Naive thymus-derived CD8-positive, alpha-beta T cell (primary cell): Measurements from ENCODE around the gene KPNA2. TPM values are rescaled to one million over a fixed set of nuclear protein-coding genes. Genes with fewer than 3 reads are reported as not detected.
"Not testable (repeated sequence)": the region's sequence is repeated elsewhere in the genome, so short reads cannot be mapped to it uniquely, and the experiment has no call there.

Source experiments
- ATAC-seq, 2 donors: fragments of 150-1000 bp; cut with Tn5 transposase in 1 of 2; sonication (Bioruptor Pico), chemical (Tn5 transposase) in 1 of 2; 1 replicate in 1 of 2; 2 replicates in 1 of 2; pipeline ENCODE4 v1.10.0; 2021; ENCODE audit warnings: mild to moderate bottlenecking in 2 of 2, moderate library complexity in 2 of 2
- POLR2A ChIA-PET: fragments of 350-600 bp; sonication (Branson Sonifier 250); formaldehyde crosslinking; loops from one replicate; lab custom pipeline; 2021; ENCODE audit warnings: antibody characterized with exemption; lab: Charles Lee
- DNase-seq, 10 donors: peaks; one replicate each; pipeline versions ENCODE4 v3.0.0 to v3.0.0-alpha.2; 2020 to 2022
- H3K27ac Mint-ChIP-seq, 10 donors: one replicate each; pipeline ENCODE4 v1.8.0; 2020 to 2022; ENCODE audit warnings: mild to moderate bottlenecking in 10 of 10, mixed read lengths in 10 of 10, moderate library complexity in 4 of 10, inconsistent platforms in 1 of 10
- H3K27me3 Mint-ChIP-seq, 5 donors: one replicate each; pipeline ENCODE4 v1.8.0; 2021 to 2022; ENCODE audit warnings: mixed read lengths in 5 of 5
- H3K36me3 Mint-ChIP-seq, 3 donors: one replicate each; pipeline ENCODE4 v1.8.0; 2020 to 2022; ENCODE audit warnings: mixed read lengths in 3 of 3, mild to moderate bottlenecking in 2 of 3, inconsistent platforms in 1 of 3
- H3K4me1 Mint-ChIP-seq, 4 donors: one replicate each; pipeline ENCODE4 v1.8.0; 2021 to 2022; ENCODE audit warnings: mixed read lengths in 4 of 4
- H3K4me3 Mint-ChIP-seq, 10 donors: one replicate each; pipeline ENCODE4 v1.8.0; 2020 to 2022; ENCODE audit warnings: mild to moderate bottlenecking in 10 of 10, mixed read lengths in 10 of 10, moderate library complexity in 6 of 10, inconsistent platforms in 1 of 10
- H3K9me3 Mint-ChIP-seq, 9 donors: one replicate each; pipeline ENCODE4 v1.8.0; 2020 to 2022; ENCODE audit warnings: mixed read lengths in 9 of 9, mild to moderate bottlenecking in 3 of 9, inconsistent platforms in 1 of 9, moderate library complexity in 1 of 9
- polyA plus RNA-seq, 3 donors: library from polyadenylated mRNA; unstranded; fragments of 300-500 nt; fragmentation: Illumina TruSeq; gene quantifications; one replicate each; pipeline ENCODE4 v1.2.3, GENCODE V29; 2021
- total RNA-seq, 8 experiments: library from RNA in 2 of 8; stranded (reverse) in 2 of 8; gene quantifications; one replicate each; pipeline ENCODE4 v1.2.3 and lab custom pipeline; 2021 to 2026

Gene KPNA2
- total and polyA plus RNA-seq, 5 experiments from 2014 or later: 8.9 to 17.0 (median 13.7) TPM

DNA sequence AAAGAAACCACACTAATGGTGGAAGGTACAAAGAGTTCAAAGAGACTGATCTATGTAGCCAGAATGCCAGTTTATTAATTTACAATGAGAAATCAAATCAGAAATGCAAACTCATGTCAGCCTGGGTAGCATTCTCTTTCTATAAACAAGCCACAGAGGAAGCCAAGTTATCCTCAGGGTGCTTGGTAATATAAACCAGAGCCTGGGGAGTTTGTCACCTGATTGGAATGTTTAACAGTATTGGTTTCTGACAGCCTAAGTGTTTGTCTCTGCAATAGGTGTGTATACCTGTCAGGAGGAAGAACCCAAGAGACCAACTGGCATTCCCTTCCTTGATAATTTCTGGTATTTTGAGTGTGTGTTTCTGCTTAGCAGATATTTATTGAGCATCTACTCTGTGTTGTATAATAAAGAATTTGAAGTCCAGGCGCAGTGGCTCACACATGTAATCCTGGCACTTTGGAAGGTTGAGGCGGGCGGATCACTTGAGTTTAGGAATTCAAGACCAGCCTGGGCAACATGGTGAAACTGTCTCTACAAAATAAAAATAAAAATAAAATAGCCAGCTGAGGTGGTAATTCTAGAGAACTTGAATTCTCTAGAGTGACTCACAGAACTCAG lies 36.1 kb upstream of the KPNA2 start:
- peaks cover 10 to 22% (median 21%) of the 10 kb centered on the region in 4 donors for H3K4me1 Mint-ChIP-seq
- H3K27me3 Mint-ChIP-seq: peaks cover 9 to 21% (median 14%) of the 10 kb centered on the region in 5 donors
- H3K4me3 Mint-ChIP-seq: no peak overlapping the region
- POLR2A ChIA-PET: interaction anchor here (1.0 kb wide), 1 partner anchor 20 kb away, joined by 3 read pairs; no protein-coding TSS in a partner anchor
- DNase-seq: no peak
- H3K36me3 Mint-ChIP-seq: no peaks in the 10 kb centered on the region
- H3K27ac Mint-ChIP-seq: peak overlapping the region in 1 of 10 donors; percentile 59
- no peaks in the 10 kb centered on the region for H3K9me3 Mint-ChIP-seq
- no peak for ATAC-seq

DNA sequence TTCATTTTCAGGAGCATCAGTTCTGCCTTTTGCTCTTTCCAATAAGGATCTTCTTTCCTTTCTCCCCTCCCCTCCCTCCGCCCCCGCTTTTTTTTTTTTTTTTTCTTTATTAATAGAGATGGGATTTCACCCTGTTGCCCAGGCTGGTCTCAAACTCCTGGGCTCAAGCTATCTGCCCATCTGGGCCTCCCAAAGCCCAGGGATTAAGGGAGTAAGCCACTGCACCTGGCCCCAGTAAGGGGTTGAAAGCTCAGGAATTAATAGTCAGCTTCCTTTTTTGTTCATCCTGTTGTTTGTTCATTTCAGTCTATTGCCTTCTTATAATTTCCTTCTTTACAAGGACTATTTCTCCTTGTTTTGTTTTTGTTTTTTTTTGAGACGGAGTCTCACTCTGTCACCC lies 31.3 kb upstream of the KPNA2 start:
- Mint-ChIP-seq H3K27me3 (peaks cover 0 to 2% (median 0%) of the 10 kb centered on the region in 5 donors), H3K27ac (no peak overlapping the region), H3K4me1 (no peaks in the 10 kb centered on the region), H3K36me3 (no peaks in the 10 kb centered on the region), H3K4me3 (no peak overlapping the region), H3K9me3 (no peaks in the 10 kb centered on the region)
- ATAC-seq: no peak
- POLR2A ChIA-PET: interaction anchor here (0.7 kb wide), 2 partner anchors 38 to 1591 kb away, joined by 3 read pairs; no protein-coding TSS in a partner anchor
- DNase-seq: no peak

DNA sequence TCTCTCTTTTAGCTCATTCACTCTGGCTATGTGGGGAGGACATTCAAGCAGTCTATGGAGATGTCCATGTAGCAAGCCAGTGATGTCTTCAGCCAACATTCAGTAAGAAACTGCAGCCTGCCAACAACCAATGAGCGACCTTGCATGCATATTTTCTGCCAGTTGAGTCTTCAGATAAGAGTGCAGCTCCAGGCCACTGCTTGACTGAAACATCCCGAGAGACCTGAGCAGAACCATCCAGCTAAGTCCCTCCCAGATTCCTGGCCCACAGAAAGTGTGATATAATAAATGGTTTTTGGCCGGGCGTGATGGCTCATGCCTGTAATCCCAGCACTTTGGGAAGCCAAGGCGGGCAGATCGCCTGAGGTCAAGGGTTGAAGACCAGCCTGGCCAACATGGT lies 28.7 kb upstream of the KPNA2 start:
- H3K9me3 Mint-ChIP-seq: no peaks in the 10 kb centered on the region

DNA sequence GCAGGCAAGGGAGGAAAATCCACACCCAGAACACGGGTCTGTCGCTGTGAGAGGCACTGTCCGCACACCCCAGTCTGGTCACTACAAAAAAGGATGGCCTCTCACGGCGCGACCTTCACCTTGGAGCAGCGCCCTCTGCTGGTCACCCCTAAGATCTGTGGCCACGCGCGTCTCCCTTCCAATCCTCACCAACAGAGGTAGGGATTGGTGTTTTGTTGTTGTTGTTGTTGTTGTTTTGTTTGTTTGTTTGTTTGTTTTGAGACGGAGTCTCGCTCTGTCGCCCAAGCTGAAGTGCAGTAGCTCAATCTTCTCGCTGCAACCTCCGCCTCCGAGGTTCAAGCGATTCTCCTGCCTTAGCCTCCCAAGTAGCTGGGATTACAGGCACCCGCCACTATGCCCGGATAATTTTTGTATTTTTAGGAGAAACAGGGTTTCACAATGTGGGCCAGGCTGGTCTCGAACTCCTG lies 24.3 kb upstream of the KPNA2 start:
- no peak overlapping the region for H3K27ac Mint-ChIP-seq
- peaks cover 0 to 7% (median 1%) of the 10 kb centered on the region in 5 donors for H3K27me3 Mint-ChIP-seq
- peaks cover 4 to 8% (median 7%) of the 10 kb centered on the region in 4 donors for H3K4me1 Mint-ChIP-seq
- DNase-seq (peak in 9 of 10 donors; percentile 15 to 61 (median 47)), ATAC-seq (peak; percentile 55 to 76)
- POLR2A ChIA-PET: no interaction called here
- no peaks in the 10 kb centered on the region for H3K9me3 Mint-ChIP-seq
- peak overlapping the region in 9 of 10 donors; percentile 26 to 67 (median 52) for H3K4me3 Mint-ChIP-seq
- H3K36me3 Mint-ChIP-seq: no peaks in the 10 kb centered on the region

More for the DNA sequence above, 28.7 kb upstream of the KPNA2 start:
- Mint-ChIP-seq H3K36me3 (no peaks in the 10 kb centered on the region), H3K27me3 (peaks cover 0 to 7% (median 1%) of the 10 kb centered on the region in 5 donors), H3K4me1 (peaks cover 4 to 7% (median 6%) of the 10 kb centered on the region in 4 donors), H3K27ac (no peak overlapping the region), H3K4me3 (no peak overlapping the region)
- DNase-seq (no peak), ATAC-seq (no peak)
- POLR2A ChIA-PET: interaction anchor here (0.7 kb wide), 1 partner anchor 15 kb away, joined by 3 read pairs; no protein-coding TSS in a partner anchor

GRCh38 chr17:68013385-68013784 lies 22.1 kb upstream of the KPNA2 start:
- peaks cover 6 to 13% (median 10%) of the 10 kb centered on the region in 4 donors for H3K4me1 Mint-ChIP-seq
- POLR2A ChIA-PET: interaction anchor here (0.7 kb wide), 1 partner anchor 385 kb away, joined by 3 read pairs; no protein-coding TSS in a partner anchor

GRCh38 chr17:68015081-68015723 lies 20.3 kb upstream of the KPNA2 start:
- ATAC-seq: no peak
- peak overlapping the region in 2 of 10 donors; percentile 15 to 30 for H3K27ac Mint-ChIP-seq
- H3K27me3 Mint-ChIP-seq: peaks cover 0 to 7% (median 1%) of the 10 kb centered on the region in 5 donors
- H3K4me3 Mint-ChIP-seq: peak overlapping the region in 1 of 10 donors; percentile 0
- H3K9me3 Mint-ChIP-seq: peaks cover 0 to 5% (median 0%) of the 10 kb centered on the region in 9 donors
- POLR2A ChIA-PET: interaction anchor here (0.5 kb wide), 1 partner anchor 97 kb away, joined by 6 read pairs; no protein-coding TSS in a partner anchor
- peaks cover 0 to 3% (median 2%) of the 10 kb centered on the region in 3 donors for H3K36me3 Mint-ChIP-seq
- peaks cover 13 to 21% (median 18%) of the 10 kb centered on the region in 4 donors for H3K4me1 Mint-ChIP-seq
- no peak for DNase-seq

More at GRCh38 chr17:68013385-68013784, 22.1 kb upstream of the KPNA2 start:
- no peaks in the 10 kb centered on the region for H3K36me3 Mint-ChIP-seq
- no peaks in the 10 kb centered on the region for H3K9me3 Mint-ChIP-seq
- H3K4me3 Mint-ChIP-seq: no peak overlapping the region
- ATAC-seq: no peak
- H3K27ac Mint-ChIP-seq: no peak overlapping the region
- no peak for DNase-seq
- H3K27me3 Mint-ChIP-seq: peaks cover 0 to 7% (median 0%) of the 10 kb centered on the region in 5 donors

DNA sequence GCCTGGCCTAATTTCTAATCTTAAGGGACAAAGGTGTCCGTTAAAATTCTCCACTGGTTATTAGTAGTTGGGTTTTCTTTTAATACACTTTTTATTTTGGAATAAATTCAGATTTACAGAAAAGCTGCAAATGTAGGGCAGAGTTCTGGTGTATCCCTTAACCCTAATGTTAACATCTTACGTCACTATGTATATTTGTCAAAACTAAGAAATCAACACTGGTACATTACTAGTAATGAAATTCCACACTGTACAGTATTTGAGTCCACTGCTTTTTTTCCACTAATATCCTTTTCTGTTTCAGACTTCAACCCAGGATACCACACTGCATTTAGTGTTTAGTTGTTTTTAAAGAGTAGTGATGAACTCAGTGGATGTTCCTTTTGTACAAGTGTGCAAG lies 18.7 kb upstream of the KPNA2 start:
- peaks cover 14 to 23% (median 17%) of the 10 kb centered on the region in 4 donors for H3K4me1 Mint-ChIP-seq
- H3K27ac Mint-ChIP-seq: peak overlapping the region in 2 of 10 donors; percentile 7 to 37
- no peak overlapping the region for H3K4me3 Mint-ChIP-seq
- POLR2A ChIA-PET: interaction anchor here (0.5 to 0.6 kb wide), 2 partner anchors 8 to 662 kb away, joined by 5 read pairs; no protein-coding TSS in a partner anchor
- H3K27me3 Mint-ChIP-seq: peaks cover 0 to 3% (median 0%) of the 10 kb centered on the region in 5 donors
- H3K36me3 Mint-ChIP-seq: peaks cover 0 to 3% (median 2%) of the 10 kb centered on the region in 3 donors
- DNase-seq (no peak), ATAC-seq (no peak)
- peaks cover 0 to 5% (median 0%) of the 10 kb centered on the region in 9 donors for H3K9me3 Mint-ChIP-seq

DNA sequence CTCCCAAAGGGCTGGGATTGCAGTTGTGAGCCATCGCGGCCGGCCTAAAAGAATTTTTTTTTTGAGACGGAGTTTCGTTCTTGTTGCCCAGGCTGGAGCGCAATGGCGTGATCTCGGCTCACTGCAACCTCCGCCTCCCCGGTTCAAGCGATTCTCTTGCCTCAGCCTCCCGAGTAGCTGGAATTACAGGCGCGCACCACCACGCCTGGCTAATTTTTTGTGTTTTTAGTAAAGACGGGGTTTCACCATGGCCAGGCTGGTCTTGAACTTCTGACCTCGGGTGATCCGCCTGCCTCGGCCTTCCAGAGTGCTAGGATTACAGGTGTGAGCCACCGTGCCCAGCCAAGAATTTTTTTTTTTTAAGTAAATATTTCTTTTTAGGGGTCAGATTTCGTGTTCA lies 17.0 kb upstream of the KPNA2 start:
- POLR2A ChIA-PET: interaction anchor here (2.7 kb wide), 1 partner anchor 24 kb away, joined by 13 read pairs; the partner anchor contains the start of gene C17orf58
- H3K27me3 Mint-ChIP-seq, H3K9me3 Mint-ChIP-seq, DNase-seq, H3K27ac Mint-ChIP-seq, H3K36me3 Mint-ChIP-seq, ATAC-seq: not testable (repeated sequence)
- Mint-ChIP-seq H3K4me1 (peaks cover 14 to 24% (median 17%) of the 10 kb centered on the region in 4 donors), H3K4me3 (peak overlapping the region in 3 of 10 donors; percentile 9 to 60 (median 14))

GRCh38 chr17:68019336-68019674 lies 16.2 kb upstream of the KPNA2 start:
- H3K27ac Mint-ChIP-seq: peak overlapping the region in 7 of 10 donors; percentile 85 to 100 (median 93)
- peaks cover 0 to 5% (median 0%) of the 10 kb centered on the region in 9 donors for H3K9me3 Mint-ChIP-seq
- H3K36me3 Mint-ChIP-seq: peaks cover 0 to 3% (median 2%) of the 10 kb centered on the region in 3 donors
- ATAC-seq (no peak), DNase-seq (peak in 1 of 10 donors; percentile 19)
- peak overlapping the region; percentile 77 to 95 (median 87) for H3K4me3 Mint-ChIP-seq
- H3K4me1 Mint-ChIP-seq: peaks cover 14 to 24% (median 17%) of the 10 kb centered on the region in 4 donors
- H3K27me3 Mint-ChIP-seq: peaks cover 0 to 3% (median 0%) of the 10 kb centered on the region in 5 donors
- POLR2A ChIA-PET: interaction anchor here (0.7 to 2.7 kb wide), 6 partner anchors 12 to 164 kb away, joined by 3 to 13 read pairs (median 4); partner anchors contain the start of genes C17orf58 and KPNA2

GRCh38 chr17:68019675-68020408 lies 15.7 kb upstream of the KPNA2 start:
- H3K4me3 Mint-ChIP-seq: peak overlapping the region; percentile 77 to 95 (median 87)
- peak; percentile 85 to 98 (median 95) for DNase-seq
- peaks cover 0 to 3% (median 0%) of the 10 kb centered on the region in 5 donors for H3K27me3 Mint-ChIP-seq
- H3K4me1 Mint-ChIP-seq: peaks cover 14 to 24% (median 17%) of the 10 kb centered on the region in 4 donors
- peak; percentile 91 for ATAC-seq
- peaks cover 0 to 5% (median 0%) of the 10 kb centered on the region in 9 donors for H3K9me3 Mint-ChIP-seq
- peaks cover 0 to 3% (median 2%) of the 10 kb centered on the region in 3 donors for H3K36me3 Mint-ChIP-seq
- peak overlapping the region; percentile 85 to 100 (median 90) for H3K27ac Mint-ChIP-seq
- POLR2A ChIA-PET: interaction anchor here (0.5 to 2.7 kb wide), 9 partner anchors 11 to 273 kb away, joined by 3 to 13 read pairs (median 4); partner anchors contain the start of genes C17orf58 and KPNA2

- peaks cover 14 to 24% (median 17%) of the 10 kb centered on the region in 4 donors for H3K4me1 Mint-ChIP-seq
- POLR2A ChIA-PET: interaction anchor here (0.5 to 2.7 kb wide), 10 partner anchors 10 to 272 kb away, joined by 3 to 13 read pairs (median 4); partner anchors contain the start of genes C17orf58 and KPNA2
- H3K4me3 Mint-ChIP-seq: peak overlapping the region; percentile 77 to 95 (median 87)
- H3K27ac Mint-ChIP-seq: peak overlapping the region; percentile 85 to 100 (median 89)
- H3K9me3 Mint-ChIP-seq: peaks cover 0 to 5% (median 0%) of the 10 kb centered on the region in 9 donors
- DNase-seq (no peak), ATAC-seq (no peak)
- H3K27me3 Mint-ChIP-seq: peaks cover 0 to 3% (median 0%) of the 10 kb centered on the region in 5 donors
- peaks cover 0 to 3% (median 2%) of the 10 kb centered on the region in 3 donors for H3K36me3 Mint-ChIP-seq
Observed at GRCh38 chr17:68020409-68020756, 15.2 kb upstream of the KPNA2 start.
